Hypothalamus (tissue), 51 donors: ENCODE results near the gene SCML2.
"Not testable (repeated sequence)": the region's sequence is repeated elsewhere in the genome, so short reads cannot be mapped to it uniquely, and the experiment has no call there.

ENCODE experiments used
- DNase-seq, 51 donors: peaks; one replicate each; lab custom pipeline; 2025; lab: John Stamatoyannopoulos, UW

Gene SCML2

GRCh38 chrX:18354369-18355223 is at the start of gene SCML2:
SCML2 (minus strand) TSS chrX:18354688; CDS start chrX:18334071, 20,617 bp downstream.
- peak in 41 of 51 donors; percentile 0 to 54 (median 15) for DNase-seq

- DNase-seq, result no peak
Observed at GRCh38 chrX:18401848-18402213, 47.3 kb upstream of the SCML2 start.

GRCh38 chrX:18394477-18394876 is 40.0 kb upstream of the SCML2 start:
- DNase-seq, result peak in 5 of 51 donors; percentile 0 to 12 (median 4)

GRCh38 chrX:18390941-18391538 is 36.6 kb upstream of the SCML2 start:
- DNase-seq, result peak in 34 of 51 donors; percentile 0 to 71 (median 13)

DNA sequence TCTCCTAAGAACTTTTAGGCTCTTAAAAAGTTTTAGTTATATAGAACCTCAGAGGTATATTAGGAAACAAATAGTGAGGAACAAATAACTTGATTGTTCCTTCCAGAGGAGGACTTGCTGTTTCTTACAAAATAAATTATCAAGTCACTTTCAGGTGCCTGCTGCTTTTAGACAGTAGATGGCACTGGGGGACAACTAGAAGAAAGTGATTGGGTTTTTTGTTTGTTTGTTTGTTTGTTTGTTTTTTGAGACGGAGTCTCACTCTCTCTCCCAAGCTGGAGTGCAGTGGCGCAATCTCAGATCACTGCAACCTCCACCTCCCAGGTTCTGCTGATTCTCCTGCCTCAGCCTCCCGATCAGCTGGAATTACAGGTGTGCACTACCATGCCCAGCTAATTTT is 35.5 kb upstream of the SCML2 start:
- no peak for DNase-seq

DNA sequence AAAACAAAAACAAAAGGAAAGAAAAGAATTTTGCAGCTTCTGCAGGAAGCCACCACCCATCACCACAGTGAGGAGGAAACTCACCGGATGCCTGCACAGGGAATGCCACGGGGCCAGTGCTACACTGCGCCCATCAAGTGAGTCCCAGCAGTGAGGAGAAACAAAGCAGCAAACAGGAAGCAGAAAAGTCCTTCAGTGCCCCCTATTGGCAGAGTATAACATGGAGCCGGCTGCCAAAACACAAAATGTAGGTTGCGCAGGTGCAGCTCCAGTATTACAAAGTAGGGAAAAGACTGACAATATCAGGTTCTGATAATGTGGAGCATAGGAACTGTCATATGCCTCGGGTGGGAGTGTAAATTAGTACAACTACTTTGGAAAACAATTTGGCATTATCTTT is 23.3 kb upstream of the SCML2 start:
- peak in 4 of 51 donors; percentile 0 to 8 (median 0) for DNase-seq

DNA sequence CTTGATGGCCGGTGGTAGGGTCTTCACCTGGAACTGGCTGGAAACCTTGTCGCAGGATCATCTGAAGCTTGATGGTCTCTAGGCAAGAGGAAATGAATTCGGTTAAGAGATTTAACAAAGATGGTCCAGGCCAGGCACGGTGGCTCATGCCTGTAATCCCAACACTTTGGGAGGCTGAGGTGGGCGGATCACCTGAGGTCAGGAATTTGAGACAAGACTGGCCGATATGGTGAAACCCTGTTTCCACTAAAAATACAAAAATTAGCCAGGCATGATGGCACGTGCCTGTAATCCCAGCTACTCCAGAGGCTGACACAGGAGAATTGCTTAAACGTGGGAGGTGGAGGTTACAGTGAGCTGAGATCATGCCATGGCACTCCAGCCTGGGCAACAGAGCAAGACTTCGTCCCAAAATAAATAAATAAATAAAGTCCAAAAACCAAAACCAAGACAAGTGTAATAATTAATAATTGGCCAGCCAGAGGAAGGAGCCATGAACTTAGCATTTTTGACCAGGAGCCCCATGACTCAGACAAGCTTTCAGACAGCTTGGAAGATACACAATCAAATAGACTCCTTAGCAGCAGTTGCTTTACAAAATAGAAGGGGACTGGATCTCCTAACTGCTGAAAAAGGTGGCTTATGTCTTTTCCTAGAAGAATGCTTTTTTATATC is 20.8 kb upstream of the SCML2 start:
- not testable (repeated sequence) for DNase-seq

GRCh38 chrX:18369096-18369495 is 14.6 kb upstream of the SCML2 start:
- not testable (repeated sequence) for DNase-seq

- DNase-seq, result no peak
Observed at GRCh38 chrX:18368402-18368801, 13.9 kb upstream of the SCML2 start.

- DNase-seq, result no peak
Observed at GRCh38 chrX:18360867-18361266, 6.4 kb upstream of the SCML2 start.

- peak in 5 of 51 donors; percentile 2 to 19 (median 5) for DNase-seq
Observed at GRCh38 chrX:18353931-18354368, 538 bp downstream of the SCML2 start.

- DNase-seq, result no peak
Observed at GRCh38 chrX:18351784-18352183, 2.7 kb downstream of the SCML2 start.

- DNase-seq, result no peak
Observed at GRCh38 chrX:18348047-18348446, 6.4 kb downstream of the SCML2 start.

GRCh38 chrX:18309401-18309800 is 45.1 kb downstream of the SCML2 start:
- DNase-seq, result no peak

DNA sequence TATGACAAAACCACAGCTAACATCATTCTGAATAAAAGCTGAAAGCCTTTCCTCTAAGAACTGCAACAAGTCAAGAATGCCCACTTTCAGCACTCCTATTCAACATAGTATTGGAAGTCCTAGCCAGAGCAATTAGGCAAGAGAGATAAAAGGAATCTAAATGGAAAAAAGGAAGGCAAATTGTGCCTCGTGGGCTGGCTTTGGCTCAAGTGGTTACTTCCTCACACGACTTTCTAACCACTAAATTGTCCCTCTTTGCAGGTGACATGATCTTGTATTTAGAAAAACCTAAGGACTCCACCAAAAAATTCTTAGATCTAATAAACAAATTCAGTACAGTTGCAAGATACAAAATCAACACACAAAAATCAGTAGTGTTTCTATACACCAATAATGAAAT is 57.2 kb downstream of the SCML2 start:
- DNase-seq, result no peak

- no peak for DNase-seq
Observed at GRCh38 chrX:18294893-18295292, 59.6 kb downstream of the SCML2 start.

GRCh38 chrX:18291006-18291545 is 63.4 kb downstream of the SCML2 start:
- DNase-seq, result no peak

DNA sequence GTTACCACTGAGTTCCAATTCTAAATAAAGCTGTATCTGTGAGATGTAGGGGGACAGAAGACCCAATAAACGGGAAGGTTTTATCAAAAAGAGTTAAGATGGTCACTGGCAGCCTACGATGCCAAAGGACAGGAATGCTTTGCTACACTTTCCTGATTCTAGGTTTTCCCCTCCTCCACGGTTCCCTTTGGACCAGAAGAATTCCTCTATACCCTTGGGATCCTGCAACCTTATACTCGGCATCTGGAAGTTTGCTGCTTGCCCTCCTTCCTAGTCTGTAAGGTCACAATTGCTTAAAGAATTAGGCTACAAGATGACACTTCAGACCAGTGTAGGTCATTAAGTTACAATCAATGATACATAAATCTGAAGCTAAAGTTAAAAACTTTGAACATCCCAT is 64.3 kb downstream of the SCML2 start:
- DNase-seq, result no peak

GRCh38 chrX:18288716-18289115 is 65.8 kb downstream of the SCML2 start:
- DNase-seq, result no peak

DNA sequence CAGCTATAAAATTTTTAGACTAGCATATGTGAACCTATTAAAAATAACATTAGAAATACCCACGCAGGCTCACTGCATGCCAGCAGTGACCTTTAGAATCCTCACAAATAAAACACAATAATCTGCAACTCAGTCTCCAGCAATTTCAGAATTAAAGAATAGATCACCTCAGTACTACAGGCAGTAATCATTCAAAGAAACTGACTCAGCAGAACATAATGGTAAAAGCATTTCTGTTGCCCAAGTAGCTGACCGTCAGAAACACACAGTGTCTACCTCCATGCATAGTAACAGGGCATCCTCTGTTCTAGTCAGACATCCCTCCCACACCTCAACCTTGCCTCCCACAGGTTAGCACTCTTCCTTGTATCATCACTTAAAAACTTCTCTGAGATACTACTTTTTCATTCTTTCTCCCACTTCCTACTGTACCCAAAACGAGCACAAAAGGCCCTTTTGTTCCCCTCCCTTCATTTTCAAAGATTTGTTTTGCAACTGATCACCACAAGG is 68.1 kb downstream of the SCML2 start:
- no peak for DNase-seq

DNA sequence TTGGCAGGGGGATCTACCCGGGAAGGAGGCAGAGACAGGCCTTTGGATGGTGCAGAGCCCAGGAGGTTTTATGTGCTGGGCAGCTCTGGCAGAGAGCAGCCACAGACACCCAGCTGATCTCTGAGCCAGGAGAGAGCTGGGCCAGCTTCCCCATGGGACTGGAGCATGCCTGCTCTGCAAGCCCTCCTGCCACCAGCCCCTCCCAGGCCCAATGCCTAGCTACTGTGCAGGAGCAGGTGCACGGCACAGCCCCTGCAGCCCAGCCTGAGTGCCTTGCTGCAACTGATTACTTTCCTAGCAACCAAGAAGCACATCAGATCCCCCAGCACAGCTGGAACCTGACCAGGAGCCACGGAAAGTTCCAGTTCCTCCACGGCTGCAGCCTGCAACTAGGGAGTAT is 76.0 kb downstream of the SCML2 start:
- DNase-seq, result no peak
